ENCODE measurements around the gene FBLN2. TPM values are rescaled to one million over a fixed set of nuclear protein-coding genes. Genes with fewer than 3 reads are reported as not detected.

The FBLN2 gene
- total RNA-seq, 1 experiment from 2014 or later = 0.39 TPM

GRCh38 chr3:13559764-13560525 lies 11.0 kb downstream of the FBLN2 start:
- BruUV-seq (replicated peaks) = no TSS peak
- intact Hi-C loops (cut with micrococcal nuclease) = no loop called here
- no peak overlapping the region for H3K27ac ChIP-seq (ENCODE audit: low read depth, low read length)
- ATAC-seq (no peak), DNase-seq (ENCODE audit: low read depth, low spot score) (no peak)
- no peaks in the 10 kb centered on the region for H3K79me2 ChIP-seq (ENCODE audit: insufficient read depth, low read length)
- no peak overlapping the region for H3K4me3 ChIP-seq (replicated peaks in 1 of 2; ENCODE audit: low read depth in 1 of 2, low read length in 2 of 2)
- no peak overlapping the region for H3K9ac ChIP-seq (ENCODE audit: low read length)
- ChIA-PET POLR2A (no interaction called here), CTCF (no interaction called here), RAD21 (ENCODE audit: low non-redundant PET in 1 of 2, low total read pairs in 2 of 2, uncharacterized antibody in 2 of 2, unreplicated experiment in 2 of 2) (no interaction called here)
- H3K36me3 ChIP-seq (ENCODE audit: control insufficient read depth in 1 of 2, insufficient read depth in 2 of 2, low read length in 2 of 2) = no peaks in the 10 kb centered on the region
- H4K20me1 ChIP-seq (ENCODE audit: insufficient read depth) = no peaks in the 10 kb centered on the region
- H3K4me2 ChIP-seq (ENCODE audit: low read length) = no peak overlapping the region
- no peaks in the 10 kb centered on the region for H3K27me3 ChIP-seq (ENCODE audit: insufficient read depth, low read length)
- no peaks in the 10 kb centered on the region for H3K9me2 ChIP-seq (ENCODE audit: insufficient read depth)
- H3K4me1 ChIP-seq (ENCODE audit: control insufficient read depth in 1 of 2, insufficient read depth in 2 of 2, low read length in 2 of 2) = peaks cover 0 to 4% of the 10 kb centered on the region in 2 experiments; a peak in 1 of 4 replicates
- no peak for TF ChIP-seq POLR2AphosphoS5 (IDR thresholded peaks at IDR 0.05; ENCODE audit: low read depth, low read length)
- TF ChIP-seq EGR1 (IDR thresholded peaks at IDR 0.05; ENCODE audit: low read depth) = no peak
- no peak for TF ChIP-seq SRF (IDR thresholded peaks at IDR 0.05; ENCODE audit: low read depth)
- TF ChIP-seq TCF7L2 (IDR thresholded peaks at IDR 0.05; ENCODE audit: borderline replicate concordance, extremely low read depth, insufficient read depth, insufficient read length) = no peak
- no peak for TF ChIP-seq FOSL1 (IDR thresholded peaks at IDR 0.05; ENCODE audit: low read depth)
- TF ChIP-seq ZBTB33 (IDR thresholded peaks at IDR 0.05; ENCODE audit: extremely low read depth, insufficient replicate concordance, low read length) = no peak
- TF ChIP-seq SIN3A (IDR thresholded peaks at IDR 0.05; ENCODE audit: low read depth) = no peak
- TF ChIP-seq CTCF (IDR thresholded peaks at IDR 0.05 in 2 of 3, conservative IDR thresholded peaks at IDR 0.05 in 1 of 3; ENCODE audit: borderline replicate concordance in 1 of 3, insufficient read depth in 1 of 3, low read depth in 2 of 3, low read length in 2 of 3) = no peak
- no peak for TF ChIP-seq MAX (IDR thresholded peaks at IDR 0.05)
- TF ChIP-seq CBX3 (IDR thresholded peaks at IDR 0.05; ENCODE audit: low read depth) = no peak
- no peak for TF ChIP-seq CEBPB (IDR thresholded peaks at IDR 0.05; ENCODE audit: low read depth)
- H2AFZ ChIP-seq (ENCODE audit: low read depth, low read length, poor library complexity, severe bottlenecking) = no peak overlapping the region
- H3K9me3 ChIP-seq (ENCODE audit: control insufficient read depth in 1 of 2, insufficient read depth in 1 of 2, low read depth in 1 of 2, low read length in 2 of 2) = no peaks in the 10 kb centered on the region

All from HCT116 (cell line).